CD4-positive, alpha-beta T cell (primary cell): ENCODE data around the gene SPTBN1. TPM values are rescaled to one million over a fixed set of nuclear protein-coding genes. Genes with fewer than 3 reads are reported as not detected.
"Not testable (repeated sequence)": the region's sequence is repeated elsewhere in the genome, so short reads cannot be mapped to it uniquely, and the experiment has no call there.

Experiments
- ATAC-seq: fragments of 200-7000 bp; cut with Tn5 transposase; one replicate; pipeline ENCODE4 v1.10.0; 2022; ENCODE audit warnings: mild to moderate bottlenecking; ENCODE audit not compliant: poor library complexity
- CTCF ChIA-PET: fragments of 350-600 bp; sonication (Branson Sonifier 250); formaldehyde crosslinking; loops from one replicate; lab custom pipeline; 2021; ENCODE audit warnings: antibody characterized with exemption, inconsistent platforms; lab: Charles Lee
- POLR2A ChIA-PET: fragments of 350-600 bp; sonication (Branson Sonifier 250); formaldehyde crosslinking; loops from one replicate; lab custom pipeline; 2021; ENCODE audit warnings: antibody characterized with exemption, inconsistent platforms; lab: Charles Lee
- DNase-seq, 14 experiments: peaks; one replicate each; pipeline ENCODE4 v3.0.0-alpha.2; 2013 to 2020; ENCODE audit warnings: mixed read lengths in 2 of 14
- H3K27ac ChIP-seq, 2 donors: one replicate each; pipeline versions ENCODE4 v1.5.1 to v1.7.0; 2013; ENCODE audit warnings: low read length in 2 of 2, low read depth in 1 of 2, mild to moderate bottlenecking in 1 of 2
- H3K27me3 ChIP-seq, 2 experiments: 1 replicate in 1 of 2; 2 replicates in 1 of 2; pipeline versions ENCODE4 v1.6.1 to v1.7.0; 2013; ENCODE audit warnings: low read length in 2 of 2, control low read depth in 1 of 2, mild to moderate bottlenecking in 1 of 2, moderate library complexity in 1 of 2; ENCODE audit not compliant: insufficient read depth in 2 of 2, control insufficient read depth in 1 of 2
- H3K36me3 ChIP-seq: one replicate; pipeline ENCODE4 v1.6.1; 2013; ENCODE audit warnings: low read length, control low read depth; ENCODE audit not compliant: insufficient read depth
- H3K4me1 ChIP-seq: one replicate; pipeline ENCODE4 v1.6.1; 2013; ENCODE audit warnings: low read length, control low read depth; ENCODE audit not compliant: insufficient read depth
- H3K4me3 ChIP-seq: one replicate; pipeline ENCODE4 v1.5.1; 2013; ENCODE audit warnings: mild to moderate bottlenecking, low read length, moderate library complexity
- H3K9me3 ChIP-seq, 2 experiments: 1 replicate in 1 of 2; 2 replicates in 1 of 2; pipeline versions ENCODE4 v1.6.1 to v1.7.0; 2013; ENCODE audit warnings: low read length in 2 of 2, mild to moderate bottlenecking in 2 of 2, control low read depth in 1 of 2, moderate library complexity in 1 of 2; ENCODE audit not compliant: control insufficient read depth in 1 of 2, insufficient read depth in 1 of 2
- H3K27ac Mint-ChIP-seq: one replicate; pipeline ENCODE4 v1.8.0; 2020; ENCODE audit warnings: mixed read lengths
- H3K27me3 Mint-ChIP-seq: one replicate; pipeline ENCODE4 v1.8.0; 2021; ENCODE audit warnings: mixed read lengths
- H3K36me3 Mint-ChIP-seq: one replicate; pipeline ENCODE4 v1.8.0; 2021; ENCODE audit warnings: low read depth, mixed read lengths
- H3K4me1 Mint-ChIP-seq: one replicate; pipeline ENCODE4 v1.8.0; 2021; ENCODE audit warnings: low read depth, mixed read lengths
- H3K4me3 Mint-ChIP-seq: one replicate; pipeline ENCODE4 v1.8.0; 2020; ENCODE audit warnings: mild to moderate bottlenecking, mixed read lengths
- H3K9me3 Mint-ChIP-seq: one replicate; pipeline ENCODE4 v1.8.0; 2020; ENCODE audit warnings: mixed read lengths
- intact Hi-C, 2 experiments: fragments of 100-400 bp; cut with DNase I in 1 of 2; cut with micrococcal nuclease in 1 of 2; formaldehyde crosslinking; loops; one replicate each; pipeline versions ENCODE4 v1.15.1 to v1.9.0; 2023 to 2025; cut with DNase I, micrococcal nuclease
- total RNA-seq, 174 experiments: library from RNA in 2 of 174; stranded (reverse) in 2 of 174; gene quantifications; one replicate each; pipeline ENCODE4 v1.2.3 and lab custom pipeline; 2021 to 2026
- TF ChIP-seq, protein P1 (sequence below): fragments of 200-600 bp; IDR thresholded peaks from one replicate; pipeline ENCODE4 v1.8.0; 2022; ENCODE audit warnings: antibody characterized with exemption, mild to moderate bottlenecking

The SPTBN1 gene
- total RNA-seq, 2 experiments from 2014 or later, result 156 to 166 TPM

DNA sequence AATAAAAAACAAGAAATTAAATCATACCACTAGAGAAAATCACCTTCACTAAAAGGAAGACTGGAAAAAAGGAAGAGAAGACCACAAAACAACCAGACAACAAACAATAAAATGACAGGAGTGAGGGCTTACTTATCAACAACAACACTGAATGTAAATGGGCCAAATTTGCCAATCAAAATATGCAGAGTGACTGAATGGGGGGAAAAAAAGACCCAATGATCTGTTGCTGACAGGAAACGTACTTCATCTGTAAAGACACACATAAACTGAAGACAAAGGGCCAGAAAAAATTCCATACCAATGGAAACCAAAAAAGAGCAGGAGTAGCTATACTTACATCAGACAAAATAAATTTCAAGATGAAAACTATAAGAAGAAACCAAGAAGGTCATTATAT is 241.8 kb downstream of the SPTBN1 start:
- H3K36me3 Mint-ChIP-seq, result no peaks in the 10 kb centered on the region
- intact Hi-C loops, result no loop called here
- H3K4me1 ChIP-seq, result no peaks in the 10 kb centered on the region
- H3K9me3 Mint-ChIP-seq, result no peaks in the 10 kb centered on the region
- POLR2A ChIA-PET, result no interaction called here
- H3K9me3 ChIP-seq, result no peaks in the 10 kb centered on the region
- H3K4me3 ChIP-seq, result no peak overlapping the region
- ATAC-seq (no peak), DNase-seq (no peak)
- no peak overlapping the region for H3K4me3 Mint-ChIP-seq
- no peaks in the 10 kb centered on the region for H3K4me1 Mint-ChIP-seq
- TF ChIP-seq, protein P1, sequence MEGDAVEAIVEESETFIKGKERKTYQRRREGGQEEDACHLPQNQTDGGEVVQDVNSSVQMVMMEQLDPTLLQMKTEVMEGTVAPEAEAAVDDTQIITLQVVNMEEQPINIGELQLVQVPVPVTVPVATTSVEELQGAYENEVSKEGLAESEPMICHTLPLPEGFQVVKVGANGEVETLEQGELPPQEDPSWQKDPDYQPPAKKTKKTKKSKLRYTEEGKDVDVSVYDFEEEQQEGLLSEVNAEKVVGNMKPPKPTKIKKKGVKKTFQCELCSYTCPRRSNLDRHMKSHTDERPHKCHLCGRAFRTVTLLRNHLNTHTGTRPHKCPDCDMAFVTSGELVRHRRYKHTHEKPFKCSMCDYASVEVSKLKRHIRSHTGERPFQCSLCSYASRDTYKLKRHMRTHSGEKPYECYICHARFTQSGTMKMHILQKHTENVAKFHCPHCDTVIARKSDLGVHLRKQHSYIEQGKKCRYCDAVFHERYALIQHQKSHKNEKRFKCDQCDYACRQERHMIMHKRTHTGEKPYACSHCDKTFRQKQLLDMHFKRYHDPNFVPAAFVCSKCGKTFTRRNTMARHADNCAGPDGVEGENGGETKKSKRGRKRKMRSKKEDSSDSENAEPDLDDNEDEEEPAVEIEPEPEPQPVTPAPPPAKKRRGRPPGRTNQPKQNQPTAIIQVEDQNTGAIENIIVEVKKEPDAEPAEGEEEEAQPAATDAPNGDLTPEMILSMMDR, result no peak
- CTCF ChIA-PET, result interaction anchor here (0.5 kb wide), 1 partner anchor 7 kb away, joined by 3 read pairs; no protein-coding TSS in a partner anchor
- H3K27me3 Mint-ChIP-seq, result peaks cover 4% of the 10 kb centered on the region
- H3K27ac ChIP-seq, result no peak overlapping the region
- no peaks in the 10 kb centered on the region for H3K36me3 ChIP-seq
- no peak overlapping the region for H3K27ac Mint-ChIP-seq
- H3K27me3 ChIP-seq, result no peaks in the 10 kb centered on the region

DNA sequence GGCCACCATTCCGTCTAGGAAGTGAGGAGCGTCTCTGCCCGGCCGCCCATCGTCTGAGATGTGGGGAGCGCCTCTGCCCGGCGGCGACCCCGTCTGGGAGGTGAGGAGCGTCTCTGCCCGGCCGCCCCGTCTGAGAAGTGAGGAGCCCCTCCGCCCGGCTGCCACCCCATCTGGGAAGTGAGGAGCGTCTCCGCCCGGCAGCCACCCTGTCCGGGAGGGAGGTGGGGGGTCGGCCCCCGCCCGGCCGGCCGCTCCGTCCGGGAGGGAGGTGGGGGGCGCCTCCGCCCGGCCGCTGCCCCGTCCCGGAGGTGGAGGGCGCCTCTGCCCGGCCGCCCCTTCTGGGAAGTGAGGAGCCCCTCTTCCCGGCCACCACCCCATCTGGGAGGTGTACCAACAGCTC is 242.8 kb downstream of the SPTBN1 start:
- CTCF ChIA-PET, H3K9me3 ChIP-seq, POLR2A ChIA-PET, DNase-seq, intact Hi-C loops, H3K27me3 Mint-ChIP-seq, H3K36me3 Mint-ChIP-seq, ATAC-seq, H3K4me3 ChIP-seq, H3K27ac Mint-ChIP-seq, H3K9me3 Mint-ChIP-seq, H3K4me1 ChIP-seq, H3K27me3 ChIP-seq, H3K36me3 ChIP-seq, H3K4me3 Mint-ChIP-seq, H3K27ac ChIP-seq, H3K4me1 Mint-ChIP-seq: not testable (repeated sequence)

DNA sequence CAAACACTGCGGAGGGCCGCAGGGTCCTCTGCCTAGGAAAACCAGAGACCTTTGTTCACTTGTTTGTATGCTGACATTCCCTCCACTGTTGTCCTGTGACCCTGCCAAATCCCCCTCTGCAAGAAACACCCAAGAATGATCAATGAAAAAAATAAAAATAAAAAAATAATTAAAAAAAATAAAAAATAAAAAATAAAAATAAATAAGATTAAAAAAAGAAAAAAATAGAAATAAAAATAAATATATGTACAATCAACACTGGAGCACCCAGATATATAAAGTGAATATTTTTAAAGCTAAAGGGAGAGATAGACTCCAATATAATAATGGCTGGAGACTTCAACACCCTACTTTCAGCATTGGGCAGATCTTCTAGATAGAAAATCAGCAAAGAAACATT is 243.5 kb downstream of the SPTBN1 start:
- no peaks in the 10 kb centered on the region for H3K9me3 Mint-ChIP-seq
- no peak overlapping the region for H3K4me3 Mint-ChIP-seq
- Histone ChIP-seq H3K27me3 (no peaks in the 10 kb centered on the region), H3K4me1 (no peaks in the 10 kb centered on the region), H3K9me3 (no peaks in the 10 kb centered on the region), H3K36me3 (no peaks in the 10 kb centered on the region), H3K27ac (no peak overlapping the region), H3K4me3 (no peak overlapping the region)
- DNase-seq (no peak), ATAC-seq (no peak)
- H3K36me3 Mint-ChIP-seq, result no peaks in the 10 kb centered on the region
- TF ChIP-seq, protein P1, result no peak
- intact Hi-C loops, result loop anchor here (5.0 to 10.0 kb wide), 3 partner anchors 495 to 1277 kb away; no protein-coding TSS in a partner anchor
- ChIA-PET POLR2A (no interaction called here), CTCF (no interaction called here)
- no peaks in the 10 kb centered on the region for H3K4me1 Mint-ChIP-seq
- no peak overlapping the region for H3K27ac Mint-ChIP-seq
- peaks cover 4% of the 10 kb centered on the region for H3K27me3 Mint-ChIP-seq

DNA sequence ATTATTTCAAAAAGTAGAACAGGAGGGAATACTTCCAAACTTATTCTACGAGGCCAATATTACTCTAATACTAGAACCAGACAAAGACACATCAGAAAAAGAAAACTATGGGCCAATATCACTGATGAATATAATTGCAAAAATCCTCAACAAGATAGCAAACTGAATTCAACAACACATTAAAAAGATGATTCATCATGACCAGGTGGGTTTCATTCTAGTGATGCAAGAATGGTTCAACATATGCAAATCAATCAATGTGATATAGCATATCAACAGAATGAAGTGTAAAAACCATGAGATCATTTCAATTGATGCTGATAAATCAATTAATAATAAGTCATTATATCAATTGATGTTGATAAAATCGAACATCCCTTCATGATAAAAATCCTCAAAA is 244.9 kb downstream of the SPTBN1 start:
- ChIA-PET POLR2A (no interaction called here), CTCF (no interaction called here)
- no peak overlapping the region for H3K27ac Mint-ChIP-seq
- TF ChIP-seq, protein P1, result no peak
- H3K36me3 ChIP-seq, result no peaks in the 10 kb centered on the region
- H3K27me3 ChIP-seq, result no peaks in the 10 kb centered on the region
- H3K4me1 Mint-ChIP-seq, result no peaks in the 10 kb centered on the region
- H3K4me3 ChIP-seq, result no peak overlapping the region
- H3K36me3 Mint-ChIP-seq, result no peaks in the 10 kb centered on the region
- no peaks in the 10 kb centered on the region for H3K9me3 ChIP-seq
- peaks cover 4% of the 10 kb centered on the region for H3K27me3 Mint-ChIP-seq
- no peaks in the 10 kb centered on the region for H3K9me3 Mint-ChIP-seq
- H3K4me1 ChIP-seq, result no peaks in the 10 kb centered on the region
- no peak overlapping the region for H3K4me3 Mint-ChIP-seq
- intact Hi-C loops, result loop anchor here (5.0 to 10.0 kb wide), 3 partner anchors 496 to 1279 kb away; no protein-coding TSS in a partner anchor
- ATAC-seq, result no peak
- H3K27ac ChIP-seq, result no peak overlapping the region
- DNase-seq, result no peak
